ENCODE measurements around the gene ALX4.

The ALX4 gene

DNA sequence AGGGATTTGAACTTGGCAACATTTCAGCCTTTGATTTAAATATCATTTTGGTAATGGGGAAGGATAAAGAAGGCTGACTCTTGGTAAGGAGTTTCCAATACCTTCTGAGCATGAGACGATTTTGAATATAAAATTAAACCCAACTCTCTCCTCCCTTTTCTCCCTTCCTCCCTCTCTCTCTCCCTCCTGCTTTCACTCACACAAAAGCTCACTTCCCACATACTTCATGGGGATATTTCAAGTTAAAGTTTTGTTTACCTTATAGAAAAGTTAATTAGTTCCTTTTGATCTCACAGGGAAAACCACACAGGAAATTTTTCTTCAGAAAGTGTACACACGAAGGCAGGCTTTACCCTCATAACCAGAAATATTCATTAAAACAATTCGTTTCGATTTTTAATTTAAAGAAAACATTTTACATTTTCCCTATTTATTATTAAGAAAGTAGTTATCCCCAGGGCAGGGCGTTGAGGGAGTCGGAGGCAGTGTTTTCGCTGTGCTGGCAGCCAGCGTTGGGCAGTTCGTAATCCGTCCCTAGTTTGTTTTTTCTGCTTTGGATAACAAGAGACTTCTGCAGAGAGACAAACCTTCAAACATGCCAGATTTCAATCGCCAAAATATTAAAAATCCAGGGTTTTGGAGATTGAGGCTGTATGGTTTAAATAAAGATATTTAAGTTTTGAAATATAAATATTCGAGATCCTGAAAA is 25.3 kb upstream of the ALX4 start:
- DNase-seq: no peak

DNA sequence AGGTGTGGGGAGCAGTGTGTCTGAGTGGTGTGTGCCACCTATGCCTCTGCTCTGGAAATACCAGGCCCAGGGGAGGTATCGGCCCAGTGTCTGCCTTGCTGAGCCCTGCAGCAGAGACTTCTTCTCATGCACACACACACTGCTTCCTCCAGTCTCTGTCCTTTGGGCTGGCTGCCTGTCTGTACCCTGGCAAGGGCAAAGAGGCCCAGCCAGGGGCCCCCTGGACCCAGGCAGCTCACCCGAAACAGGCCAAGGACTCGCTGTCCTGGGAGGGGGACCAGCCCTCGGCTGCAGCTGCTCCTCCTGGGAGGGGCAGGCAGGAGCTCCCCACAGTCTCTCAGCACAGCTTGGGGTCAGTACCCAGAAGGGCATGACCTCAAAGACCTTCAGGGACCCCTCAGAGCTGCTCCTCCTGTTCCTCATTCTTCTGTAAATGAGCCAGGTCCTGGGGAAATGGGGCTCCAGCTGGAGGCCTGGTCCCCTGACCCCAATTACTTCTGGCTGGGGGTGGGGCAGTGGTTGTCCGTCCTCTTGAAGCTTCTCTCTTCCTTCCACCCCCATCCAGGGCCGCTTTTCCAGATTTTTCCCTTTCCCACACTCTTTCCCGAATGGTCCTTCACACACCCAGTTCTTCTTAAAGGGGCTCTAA is 24.5 kb upstream of the ALX4 start:
- DNase-seq: no peak

- no peak for DNase-seq
Measured at GRCh38 chr11:44333271-44334218, 23.6 kb upstream of the ALX4 start.

DNA sequence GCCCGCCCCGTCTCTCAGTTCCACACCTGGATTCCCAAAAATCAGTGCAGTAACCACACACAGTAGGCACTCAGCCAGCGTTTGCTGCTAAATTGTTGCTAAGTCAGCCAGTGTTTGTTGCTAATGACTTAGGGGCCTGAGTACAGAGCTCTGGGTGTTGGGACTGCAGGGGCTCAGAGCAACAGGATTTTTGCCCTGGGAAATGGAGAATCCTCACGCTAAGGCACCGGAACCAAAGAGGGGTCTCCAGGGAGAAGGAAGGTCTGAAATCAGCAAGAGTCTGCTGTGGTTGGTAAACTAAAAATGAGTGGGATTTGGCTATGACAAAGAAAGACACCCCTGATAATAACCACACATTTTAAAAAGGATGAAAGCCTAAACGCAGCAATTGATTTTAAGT is 22.7 kb upstream of the ALX4 start:
- DNase-seq: no peak

GRCh38 chr11:44329472-44330230 is 19.7 kb upstream of the ALX4 start:
- DNase-seq: no peak

DNA sequence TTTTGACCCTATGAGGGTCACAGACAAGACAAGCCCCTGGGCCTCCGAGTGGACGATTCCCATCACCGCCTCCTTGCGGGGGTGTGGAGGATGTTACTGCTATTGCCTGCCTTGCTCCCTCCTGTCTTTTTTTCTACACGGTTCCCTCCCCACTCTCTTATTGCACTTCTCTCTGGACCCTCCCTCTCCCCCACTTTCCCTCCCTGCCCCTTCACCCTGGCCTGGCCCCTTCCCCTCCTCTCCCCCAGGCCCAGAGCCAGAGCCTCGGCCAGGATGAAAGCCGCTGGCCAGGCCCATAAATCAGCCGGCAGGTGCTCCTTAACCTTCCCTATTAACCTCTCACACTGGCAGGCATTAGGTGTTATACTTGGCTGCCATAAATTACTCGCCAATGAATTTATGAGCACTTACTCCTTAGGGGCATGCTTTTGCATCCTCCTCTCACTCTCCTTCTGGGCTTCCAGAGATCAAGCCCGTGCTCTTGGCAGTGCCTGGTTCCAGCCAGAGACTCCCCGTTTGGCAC is 18.3 kb upstream of the ALX4 start:
- DNase-seq: no peak

- no peak for DNase-seq
Measured at GRCh38 chr11:44327730-44328129, 17.8 kb upstream of the ALX4 start.

DNA sequence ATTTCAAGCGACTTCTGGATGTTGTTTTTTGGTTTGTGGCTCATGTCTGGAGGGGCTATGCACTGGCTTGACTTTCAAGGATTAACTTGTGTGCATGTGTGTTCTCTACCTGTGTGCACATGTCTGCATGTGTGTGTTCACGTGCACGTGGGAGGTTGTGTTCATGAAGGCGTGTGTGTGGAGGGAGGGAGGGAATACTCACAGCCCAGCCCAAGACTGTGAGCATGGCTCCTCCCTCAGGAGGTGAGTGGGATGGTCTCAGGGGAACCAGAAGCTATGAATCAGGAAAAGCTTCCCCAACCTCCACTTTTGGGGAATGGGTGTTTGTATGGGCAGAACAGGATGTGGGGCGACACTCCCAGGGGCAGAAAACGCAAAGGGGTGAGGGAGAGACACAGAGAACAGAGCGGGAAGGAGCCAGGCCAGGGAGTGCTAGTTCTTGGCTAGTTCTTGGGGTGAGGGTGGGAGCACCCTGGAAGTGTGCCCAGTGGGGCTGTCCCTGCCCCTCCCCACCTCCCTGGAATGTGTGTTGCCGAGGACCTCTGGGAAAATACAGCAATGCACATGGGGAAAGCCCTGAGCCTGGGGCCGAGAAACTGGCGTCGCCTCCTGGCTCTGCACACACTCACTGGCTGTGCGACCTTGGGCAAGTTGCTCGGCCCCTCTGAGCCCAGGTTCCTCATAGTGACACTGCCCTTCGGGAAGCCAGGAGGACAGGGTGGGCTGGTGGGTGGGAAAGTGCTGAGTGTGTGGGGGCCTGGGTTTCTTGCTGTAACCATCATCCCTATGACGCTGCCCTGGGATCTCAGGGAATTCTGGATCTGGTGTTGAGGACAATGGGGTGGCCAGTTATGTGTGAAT is 16.9 kb upstream of the ALX4 start:
- no peak for DNase-seq

- DNase-seq: no peak
Measured at GRCh38 chr11:44325698-44326097, 15.8 kb upstream of the ALX4 start.

GRCh38 chr11:44324749-44325525 is 15.0 kb upstream of the ALX4 start:
- no peak for DNase-seq

GRCh38 chr11:44324222-44324621 is 14.3 kb upstream of the ALX4 start:
- no peak for DNase-seq

- no peak for DNase-seq
Measured at GRCh38 chr11:44322243-44322642, 12.3 kb upstream of the ALX4 start.

GRCh38 chr11:44321059-44321458 is 11.1 kb upstream of the ALX4 start:
- no peak for DNase-seq

DNA sequence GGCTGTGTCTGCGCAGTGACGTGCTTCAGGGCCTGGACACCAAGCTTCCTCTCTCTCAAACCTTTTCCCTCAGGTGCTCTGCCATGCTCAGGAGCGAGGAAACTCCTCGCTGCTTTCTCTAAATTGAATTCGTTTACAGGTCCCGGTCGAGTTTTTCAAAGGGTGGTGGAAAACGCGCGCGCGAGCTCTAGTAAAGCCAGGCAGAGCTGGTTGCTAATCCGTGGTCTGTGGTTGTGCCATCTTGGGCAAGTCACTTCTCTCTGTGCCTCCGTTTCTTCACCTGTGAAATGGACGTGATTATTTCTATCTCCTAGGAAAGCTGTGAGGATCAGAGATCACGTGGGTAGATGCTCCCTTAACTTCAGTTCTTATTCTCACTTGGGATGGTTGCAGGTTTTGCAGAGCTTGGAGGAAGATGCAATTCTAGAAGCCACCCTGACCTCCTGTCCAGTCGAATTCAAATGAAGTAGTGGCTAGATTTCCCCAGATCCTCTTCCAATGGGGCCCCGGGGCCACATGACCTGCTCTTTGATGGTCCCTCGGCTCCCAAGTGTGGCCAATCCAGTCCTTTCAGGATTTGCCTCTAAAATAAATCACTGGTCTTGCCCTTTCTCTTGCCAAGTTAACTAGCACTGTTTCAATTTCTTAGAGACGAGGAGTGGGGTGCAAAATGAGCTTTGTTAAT is 10.5 kb upstream of the ALX4 start:
- no peak for DNase-seq

GRCh38 chr11:44319552-44320288 is 9.8 kb upstream of the ALX4 start:
- DNase-seq: no peak

DNA sequence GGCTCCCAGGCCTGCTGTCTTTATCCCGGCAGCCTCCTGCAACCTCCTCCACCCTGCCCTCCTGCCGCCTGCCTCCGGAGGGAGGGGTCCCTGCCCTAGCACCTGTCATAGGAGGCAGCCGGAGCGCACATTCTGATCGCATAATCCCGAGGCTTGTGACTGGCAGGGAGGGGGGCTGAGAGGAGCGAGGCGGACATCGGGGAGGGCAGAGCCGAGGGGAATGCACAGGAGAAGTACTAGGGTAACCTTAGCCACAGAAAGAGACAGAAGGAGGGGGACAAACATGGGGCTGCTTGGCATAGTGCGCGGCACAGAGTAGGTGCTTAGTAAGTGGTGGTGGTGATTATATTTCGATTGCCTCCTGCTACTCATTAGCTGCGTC is 9.2 kb upstream of the ALX4 start:
- no peak for DNase-seq

- no peak for DNase-seq
Measured at GRCh38 chr11:44318369-44318768, 8.4 kb upstream of the ALX4 start.

GRCh38 chr11:44316659-44317240 is 6.8 kb upstream of the ALX4 start:
- no peak for DNase-seq

Data from anterior cingulate cortex (tissue), 58 donors.